ENCODE measurements around the gene BMP7.

BMP7 gene

GRCh38 chr20:57275334-57275733 is 8.9 kb upstream of the BMP7 start:
- Histone ChIP-seq H3K36me3 (ENCODE audit: insufficient read depth, low read length) (no peaks in the 10 kb centered on the region), H2AFZ (ENCODE audit: low read length) (no peak overlapping the region), H3K9ac (ENCODE audit: low read depth, low read length, poor library complexity, severe bottlenecking) (no peak overlapping the region), H3K4me3 (ENCODE audit: low read length, poor library complexity, severe bottlenecking) (no peak overlapping the region), H3K4me1 (ENCODE audit: insufficient read depth, low read length, poor library complexity, severe bottlenecking) (peaks cover 2% of the 10 kb centered on the region), H3K4me2 (ENCODE audit: low read depth, low read length, poor library complexity, severe bottlenecking) (no peak overlapping the region), H3F3A (ENCODE audit: low read depth) (no peaks in the 10 kb centered on the region), H3K9me2 (replicated peaks; ENCODE audit: low read depth, low read length) (no peaks in the 10 kb centered on the region), H3K27me3 (ENCODE audit: insufficient read depth, low read length, poor library complexity, severe bottlenecking) (no peaks in the 10 kb centered on the region), H3K79me2 (ENCODE audit: insufficient read depth, low read length) (no peaks in the 10 kb centered on the region), H4K20me1 (ENCODE audit: insufficient read depth, low read length, poor library complexity, severe bottlenecking) (no peaks in the 10 kb centered on the region), H3K9me3 (ENCODE audit: insufficient read depth, low read depth, low read length) (no peaks in the 10 kb centered on the region)
- TF ChIP-seq EZH2phosphoT487 (IDR thresholded peaks at IDR 0.05; ENCODE audit: borderline replicate concordance) (no peak), CTCF (conservative IDR thresholded peaks at IDR 0.05; ENCODE audit: low read length) (no peak)

- H3K9me3 ChIP-seq (ENCODE audit: insufficient read depth, low read depth, low read length), result no peaks in the 10 kb centered on the region
- H4K20me1 ChIP-seq (ENCODE audit: insufficient read depth, low read length, poor library complexity, severe bottlenecking), result no peaks in the 10 kb centered on the region
- H3K4me3 ChIP-seq (ENCODE audit: low read length, poor library complexity, severe bottlenecking), result no peak overlapping the region
- H2AFZ ChIP-seq (ENCODE audit: low read length), result no peak overlapping the region
- H3K4me2 ChIP-seq (ENCODE audit: low read depth, low read length, poor library complexity, severe bottlenecking), result no peak overlapping the region
- H3K9ac ChIP-seq (ENCODE audit: low read depth, low read length, poor library complexity, severe bottlenecking), result no peak overlapping the region
- no peaks in the 10 kb centered on the region for H3K79me2 ChIP-seq (ENCODE audit: insufficient read depth, low read length)
- no peaks in the 10 kb centered on the region for H3K9me2 ChIP-seq (replicated peaks; ENCODE audit: low read depth, low read length)
- no peaks in the 10 kb centered on the region for H3K36me3 ChIP-seq (ENCODE audit: insufficient read depth, low read length)
- peaks cover 6% of the 10 kb centered on the region for H3K4me1 ChIP-seq (ENCODE audit: insufficient read depth, low read length, poor library complexity, severe bottlenecking)
- H3K27me3 ChIP-seq (ENCODE audit: insufficient read depth, low read length, poor library complexity, severe bottlenecking), result no peaks in the 10 kb centered on the region
- TF ChIP-seq CTCF (conservative IDR thresholded peaks at IDR 0.05; ENCODE audit: low read length), result no peak
- TF ChIP-seq EZH2phosphoT487 (IDR thresholded peaks at IDR 0.05; ENCODE audit: borderline replicate concordance), result no peak
- H3F3A ChIP-seq (ENCODE audit: low read depth), result no peaks in the 10 kb centered on the region
Observed at GRCh38 chr20:57274846-57275245, 8.4 kb upstream of the BMP7 start.

- no peaks in the 10 kb centered on the region for H3K79me2 ChIP-seq (ENCODE audit: insufficient read depth, low read length)
- no peak overlapping the region for H3K4me2 ChIP-seq (ENCODE audit: low read depth, low read length, poor library complexity, severe bottlenecking)
- TF ChIP-seq EZH2phosphoT487 (IDR thresholded peaks at IDR 0.05; ENCODE audit: borderline replicate concordance) (no peak), CTCF (conservative IDR thresholded peaks at IDR 0.05; ENCODE audit: low read length) (no peak)
- H4K20me1 ChIP-seq (ENCODE audit: insufficient read depth, low read length, poor library complexity, severe bottlenecking), result no peaks in the 10 kb centered on the region
- H3K9ac ChIP-seq (ENCODE audit: low read depth, low read length, poor library complexity, severe bottlenecking), result no peak overlapping the region
- H2AFZ ChIP-seq (ENCODE audit: low read length), result no peak overlapping the region
- H3F3A ChIP-seq (ENCODE audit: low read depth), result no peaks in the 10 kb centered on the region
- no peaks in the 10 kb centered on the region for H3K9me3 ChIP-seq (ENCODE audit: insufficient read depth, low read depth, low read length)
- H3K36me3 ChIP-seq (ENCODE audit: insufficient read depth, low read length), result no peaks in the 10 kb centered on the region
- no peaks in the 10 kb centered on the region for H3K9me2 ChIP-seq (replicated peaks; ENCODE audit: low read depth, low read length)
- H3K27me3 ChIP-seq (ENCODE audit: insufficient read depth, low read length, poor library complexity, severe bottlenecking), result no peaks in the 10 kb centered on the region
- H3K4me3 ChIP-seq (ENCODE audit: low read length, poor library complexity, severe bottlenecking), result no peak overlapping the region
- H3K4me1 ChIP-seq (ENCODE audit: insufficient read depth, low read length, poor library complexity, severe bottlenecking), result peaks cover 7% of the 10 kb centered on the region
Observed at GRCh38 chr20:57274299-57274698, 7.9 kb upstream of the BMP7 start.
